Endometrial microvascular endothelial cells (primary cell): ENCODE measurements around the gene CTNNBL1. TPM values are rescaled to one million over a fixed set of nuclear protein-coding genes. Genes with fewer than 3 reads are reported as not detected.

ENCODE experiments used
- in situ Hi-C: cut with HindIII; loops from 2 replicates; pipeline ENCODE4 v1.10.0; 2017; ENCODE audit warnings: low sequenced_read_pairs, low pct_unique_long_range_greater_than_20kb; ENCODE audit errors: inconsistent ontology term
- total RNA-seq: library from RNA; depleted of rRNA; stranded (reverse); fragments of >200 nt; gene quantifications from one replicate; pipeline ENCODE4 v1.2.3, GENCODE V29; 2015; ENCODE audit errors: inconsistent ontology term

Gene CTNNBL1
- total RNA-seq, 1 donor from 2014 or later = 45.2 TPM

DNA sequence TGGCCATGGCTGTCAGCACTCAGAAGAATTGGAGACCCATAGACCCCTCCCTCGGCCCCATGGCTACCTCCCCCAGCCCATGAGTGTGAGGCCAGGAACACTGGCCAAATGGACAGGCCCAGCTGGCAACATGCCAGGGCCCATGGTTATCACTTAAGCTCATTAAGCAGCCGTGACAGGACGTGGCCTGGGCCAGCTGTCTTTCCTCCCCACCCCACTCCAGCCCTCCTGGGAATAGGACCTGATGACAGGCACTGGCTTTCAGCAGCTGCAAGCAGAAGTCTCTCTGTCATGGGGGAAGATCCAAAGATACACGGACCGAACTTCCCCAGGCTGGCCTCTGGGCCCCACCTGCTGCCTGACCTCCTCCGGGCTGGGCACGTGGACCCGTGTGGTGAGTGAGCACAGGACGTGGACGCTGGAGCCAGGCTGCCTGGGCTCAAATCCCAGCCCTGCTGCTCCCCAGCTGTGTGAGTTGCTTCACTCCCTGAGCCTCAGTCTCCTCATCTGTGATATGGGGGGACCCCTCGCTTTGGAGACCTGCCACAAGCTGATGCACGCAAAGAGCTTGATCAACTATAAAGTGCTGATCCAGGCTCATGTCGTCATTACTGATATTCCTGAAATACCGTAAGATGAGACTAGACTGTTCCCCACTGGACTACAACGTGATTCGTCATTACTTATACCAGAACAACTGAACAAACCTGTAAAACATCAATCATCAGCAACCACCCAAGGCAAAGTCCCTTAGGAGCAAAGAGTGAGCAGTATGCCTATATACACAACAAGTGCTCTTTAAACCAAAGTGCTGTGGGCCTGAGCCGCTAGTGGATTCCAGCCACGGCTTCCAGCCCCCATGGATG, 187.1 kb downstream of the CTNNBL1 start:
- in situ Hi-C loops = no loop called here

DNA sequence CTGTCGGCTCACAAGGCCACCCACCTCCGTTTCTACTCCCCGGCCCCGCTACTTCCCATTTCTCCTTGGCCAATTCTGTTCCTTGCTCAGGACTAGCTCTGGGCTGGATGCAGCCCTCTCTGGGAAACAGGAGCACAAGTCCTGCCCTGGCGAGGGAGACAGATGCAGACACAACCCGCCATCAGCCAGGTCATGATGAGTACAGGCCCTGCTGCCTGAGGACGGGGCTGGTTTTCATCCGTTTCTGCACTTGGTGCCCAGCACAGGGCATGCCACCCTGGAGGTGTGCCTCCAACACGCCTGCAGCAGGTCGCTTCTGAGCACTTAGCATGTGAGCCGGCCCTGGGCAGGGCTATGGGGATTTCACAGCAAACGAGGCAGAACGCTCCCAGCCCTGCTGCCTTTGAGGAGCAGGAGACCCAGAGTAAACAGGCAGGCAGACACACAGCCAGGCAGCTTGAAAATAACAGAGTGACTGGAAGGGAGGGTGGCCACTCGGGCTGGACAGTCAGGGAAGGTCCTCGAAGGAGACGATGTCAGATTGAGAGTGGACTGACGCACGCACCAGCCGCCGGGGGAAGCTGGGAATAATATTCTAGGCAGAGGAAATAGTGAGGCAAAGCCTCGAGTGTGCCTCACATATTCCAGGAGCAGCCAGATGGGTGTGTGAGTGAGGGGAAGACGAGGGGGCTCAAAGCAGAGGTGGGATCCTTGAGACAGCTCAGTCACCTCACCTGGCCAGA, 187.9 kb downstream of the CTNNBL1 start:
- in situ Hi-C loops = no loop called here

DNA sequence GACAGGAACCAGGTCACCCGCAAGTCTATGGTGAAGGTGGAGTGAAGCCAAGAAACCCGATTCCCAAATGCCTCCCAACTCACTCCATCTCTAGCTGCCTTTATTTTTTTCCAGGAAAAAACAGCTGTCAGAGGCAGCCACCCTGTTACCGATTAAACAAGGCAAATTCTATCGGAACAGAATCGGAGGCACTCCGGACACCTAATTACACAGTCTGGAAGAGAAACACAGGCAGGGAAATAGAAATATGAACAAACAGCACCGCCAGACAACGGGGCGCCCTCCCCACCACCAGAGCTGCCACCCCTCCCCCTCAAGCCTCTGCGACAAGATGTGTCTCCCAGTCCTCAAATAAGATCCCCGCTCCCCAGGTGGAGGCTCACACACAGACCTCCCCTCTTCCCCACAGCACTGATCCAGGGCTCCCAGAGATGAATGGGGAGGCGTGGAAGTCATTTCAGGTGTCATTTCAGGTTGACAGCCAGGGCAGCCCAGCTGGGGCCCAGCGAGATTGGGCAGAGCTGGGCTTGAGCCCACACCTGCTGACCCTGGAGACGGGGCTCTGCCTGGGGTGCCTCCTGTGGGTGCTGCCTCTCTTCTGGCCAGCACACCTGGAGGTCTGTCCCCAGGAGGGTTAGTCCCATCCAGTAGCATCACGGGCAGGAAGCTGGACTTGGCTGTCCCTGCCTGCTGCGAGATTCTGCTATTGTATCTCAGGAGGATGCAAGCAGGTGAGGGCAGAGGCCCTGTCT, 189.3 kb downstream of the CTNNBL1 start:
- in situ Hi-C loops = no loop called here

DNA sequence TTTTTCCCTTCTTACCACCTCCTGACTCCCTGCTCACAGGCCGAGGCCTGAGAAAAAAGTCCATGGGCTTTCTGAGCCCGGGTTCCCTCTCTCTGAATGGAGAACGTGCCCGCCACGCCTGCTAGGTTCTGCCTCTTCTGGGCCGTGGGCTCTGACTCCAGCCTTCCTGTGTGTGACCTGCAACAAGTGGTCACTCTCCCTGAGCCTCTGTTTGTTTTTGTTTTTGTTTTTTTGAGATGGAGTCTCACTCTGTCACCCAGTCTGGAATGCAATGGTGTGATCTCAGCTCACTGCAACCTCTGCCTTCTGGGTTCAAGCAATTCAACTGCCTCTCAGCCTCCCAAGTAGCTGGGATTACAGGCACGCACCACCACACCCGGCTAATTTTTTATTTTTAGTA, 191.2 kb downstream of the CTNNBL1 start:
- in situ Hi-C loops = no loop called here

DNA sequence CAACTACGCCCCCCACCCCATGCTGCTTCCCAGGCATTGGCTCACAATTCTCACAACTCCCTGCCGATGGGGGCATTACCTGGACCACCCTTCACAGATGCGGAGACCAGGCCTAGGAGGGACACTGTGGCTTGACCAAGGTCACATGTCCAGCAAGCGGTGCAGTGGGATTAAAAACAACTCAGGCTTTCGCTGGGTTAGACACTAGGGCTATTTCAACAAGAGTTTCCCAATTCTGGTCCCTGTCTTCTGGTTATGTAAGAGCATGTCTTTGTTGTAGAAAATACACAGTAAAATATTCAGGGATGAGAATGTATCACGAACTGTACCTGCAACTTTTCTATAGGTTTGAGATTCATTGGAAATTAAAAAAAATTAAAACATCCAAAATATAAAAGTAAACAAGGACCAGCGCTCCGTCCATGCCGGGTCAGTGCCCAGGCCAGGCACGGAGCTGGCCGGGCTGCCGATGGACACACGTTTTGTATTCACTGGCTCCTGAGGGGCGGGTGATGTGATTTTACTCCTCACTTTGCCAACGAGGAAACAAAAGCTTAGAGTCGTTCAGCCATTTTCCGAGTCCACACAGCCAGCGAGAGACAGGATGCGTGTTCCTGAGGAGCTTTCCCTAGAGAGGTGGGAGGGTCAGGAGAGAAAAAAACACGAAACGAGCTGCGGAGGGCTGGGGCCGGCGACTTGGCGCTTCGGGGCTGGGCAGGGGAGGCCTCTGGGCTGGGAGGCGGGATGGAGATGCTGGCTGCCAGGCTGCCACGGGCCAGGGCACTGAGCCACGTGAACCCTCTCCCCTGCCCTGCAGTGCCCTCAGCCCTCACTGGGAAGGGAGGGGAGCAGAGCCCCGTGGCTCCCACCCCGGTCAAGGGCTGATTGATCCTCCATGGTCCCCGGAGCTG, 192.0 kb downstream of the CTNNBL1 start:
- in situ Hi-C loops = no loop called here

DNA sequence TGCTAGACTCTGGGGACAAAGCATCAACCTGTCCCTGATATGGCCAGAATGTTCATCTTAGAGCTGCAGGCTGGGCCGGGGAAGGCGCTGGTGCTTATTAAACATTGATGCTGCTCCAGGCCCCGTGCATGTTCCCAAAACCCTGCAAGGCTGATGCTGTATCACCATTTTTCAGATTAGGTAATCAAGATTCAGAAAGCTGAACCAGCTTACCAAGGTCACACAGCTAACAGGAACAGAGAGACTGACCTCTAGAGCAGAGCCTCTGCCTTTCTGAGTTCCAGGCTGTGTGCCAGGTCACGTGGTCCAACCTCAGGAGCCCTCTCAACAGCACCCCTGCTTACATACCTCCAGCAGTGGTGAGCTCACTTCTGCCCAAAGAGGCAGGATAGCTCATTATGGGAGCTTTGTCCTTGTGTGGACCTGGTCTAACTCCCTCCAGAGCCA, 193.0 kb downstream of the CTNNBL1 start:
- in situ Hi-C loops = no loop called here

DNA sequence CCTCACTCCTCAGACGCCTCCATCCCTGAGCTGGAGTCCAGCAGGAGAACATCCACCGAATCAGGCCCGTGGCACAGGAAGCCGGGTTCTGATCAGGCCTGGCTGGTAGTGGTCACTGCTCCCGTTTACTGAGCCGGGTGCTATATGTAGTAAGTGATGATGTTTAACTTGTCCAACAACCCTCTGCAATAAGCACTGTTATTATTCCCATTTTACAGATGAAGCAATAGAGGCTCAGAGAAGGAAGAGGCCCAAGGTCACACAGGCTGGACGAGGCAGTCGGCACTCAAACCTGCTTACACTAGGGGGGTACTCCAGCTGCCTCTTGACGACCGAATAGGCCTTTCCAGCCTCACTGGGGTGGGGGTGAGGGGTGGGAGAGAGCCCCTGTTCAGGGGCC, 194.8 kb downstream of the CTNNBL1 start:
- in situ Hi-C loops = no loop called here

DNA sequence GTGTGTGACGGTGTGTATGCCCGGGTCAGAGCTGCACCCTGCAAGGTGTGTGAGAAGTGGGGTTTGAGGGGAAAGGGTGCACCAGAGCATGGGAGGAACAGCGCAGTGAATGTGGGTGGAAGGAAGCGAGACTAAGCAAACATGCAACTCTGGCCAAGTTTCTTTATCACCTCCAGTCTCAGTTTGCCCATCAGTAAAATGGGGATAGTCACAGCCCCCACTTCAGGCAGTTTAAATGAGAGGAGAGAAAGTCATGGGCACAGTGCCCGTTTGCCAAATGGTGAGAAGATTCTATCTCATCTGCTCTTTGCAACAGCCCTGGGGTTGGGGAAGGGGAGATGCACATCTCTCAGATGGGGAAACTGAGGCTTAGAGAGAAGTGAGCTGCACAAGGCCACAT, 196.3 kb downstream of the CTNNBL1 start:
- in situ Hi-C loops = no loop called here

DNA sequence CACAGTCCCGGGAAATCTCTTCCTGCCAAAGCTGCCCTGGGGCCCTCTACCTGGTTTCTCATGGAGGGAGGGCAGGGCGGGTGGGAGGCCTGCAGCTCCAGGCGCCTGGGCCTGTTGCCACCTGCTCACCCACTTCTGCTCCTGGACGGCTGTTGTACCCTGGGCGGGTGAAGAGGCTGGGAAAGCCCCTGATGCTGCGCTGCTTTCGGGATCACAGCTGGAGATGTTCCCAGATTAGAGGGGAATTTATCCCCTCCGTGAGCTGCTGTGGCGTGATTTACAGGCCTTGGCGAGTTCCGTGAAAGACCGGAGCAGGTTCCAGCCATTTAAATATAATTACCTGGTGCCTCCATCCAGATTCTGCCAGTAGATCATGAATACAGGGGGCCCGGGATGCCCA, 196.8 kb downstream of the CTNNBL1 start:
- in situ Hi-C loops = no loop called here

DNA sequence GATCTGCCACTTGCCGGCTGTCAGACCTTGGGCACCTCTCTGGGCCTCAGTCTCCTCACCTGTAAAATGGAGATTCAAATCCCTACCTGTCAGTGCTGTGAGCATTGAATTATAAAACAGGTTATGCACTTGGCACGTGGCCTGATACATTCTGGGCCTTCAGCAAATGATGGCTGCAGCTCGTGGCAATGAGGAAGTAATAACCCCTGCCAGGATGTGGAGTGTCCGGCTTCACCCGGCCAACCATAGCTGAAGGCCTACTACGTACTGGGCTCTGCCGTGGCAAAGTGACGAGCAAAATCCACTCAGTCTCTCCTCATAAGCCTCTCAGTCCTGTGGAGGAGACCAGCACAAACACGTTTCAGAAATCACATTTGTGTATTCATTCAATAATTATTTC, 198.2 kb downstream of the CTNNBL1 start:
- in situ Hi-C loops = no loop called here

DNA sequence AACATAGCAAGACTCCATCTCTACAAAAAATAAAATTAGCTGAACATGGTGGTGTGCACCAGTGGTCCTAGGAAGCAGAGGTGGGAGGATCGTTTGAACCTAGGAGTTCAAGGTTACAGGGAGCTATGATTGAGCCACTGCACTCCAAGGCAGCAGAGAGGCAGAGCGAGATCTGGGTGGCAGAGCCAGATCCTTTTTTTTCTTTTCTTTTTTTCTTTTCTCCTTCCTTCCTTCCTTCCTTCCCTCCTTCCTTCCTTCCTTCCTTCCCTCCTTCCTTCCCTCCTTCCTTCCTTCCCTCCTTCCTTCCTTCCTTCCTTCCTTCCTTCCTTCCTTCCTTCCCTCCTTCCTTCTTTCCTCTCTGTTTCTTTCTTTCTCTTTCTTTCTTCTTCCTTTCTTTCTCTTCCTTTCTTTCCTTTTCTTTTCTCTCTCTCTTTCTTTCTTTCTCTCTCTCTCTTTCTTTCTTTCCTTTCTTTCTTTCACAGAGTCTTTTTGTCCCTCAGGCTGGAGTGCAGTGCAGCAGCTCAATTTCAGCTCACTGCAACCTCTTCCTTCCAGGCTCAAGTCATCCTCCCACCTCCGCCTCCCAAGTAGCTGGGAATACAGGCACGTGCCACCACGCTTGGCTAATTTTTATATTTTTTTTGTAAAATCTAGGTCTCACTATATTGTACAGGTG, 199.9 kb downstream of the CTNNBL1 start:
- in situ Hi-C loops = no loop called here

DNA sequence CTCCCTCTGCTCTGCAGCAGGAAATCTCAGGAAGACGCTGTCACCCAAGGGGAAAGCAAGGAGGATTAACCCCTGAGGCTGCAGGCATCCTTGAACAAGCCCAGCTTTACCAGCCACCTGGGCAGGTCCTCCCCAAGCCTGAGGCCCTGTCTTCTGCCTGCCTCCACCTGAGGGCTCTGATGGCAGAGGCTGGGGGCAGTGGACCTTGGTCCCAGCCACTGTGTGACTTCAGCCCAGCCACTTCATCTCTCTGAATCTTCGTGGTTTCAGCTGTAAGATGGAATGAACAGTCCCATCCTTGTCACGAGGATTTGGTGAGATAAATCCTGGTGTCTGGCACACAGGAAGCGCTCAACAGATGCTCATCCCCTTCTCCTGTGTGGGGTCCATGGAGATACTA, 200.6 kb downstream of the CTNNBL1 start:
- in situ Hi-C loops = no loop called here

DNA sequence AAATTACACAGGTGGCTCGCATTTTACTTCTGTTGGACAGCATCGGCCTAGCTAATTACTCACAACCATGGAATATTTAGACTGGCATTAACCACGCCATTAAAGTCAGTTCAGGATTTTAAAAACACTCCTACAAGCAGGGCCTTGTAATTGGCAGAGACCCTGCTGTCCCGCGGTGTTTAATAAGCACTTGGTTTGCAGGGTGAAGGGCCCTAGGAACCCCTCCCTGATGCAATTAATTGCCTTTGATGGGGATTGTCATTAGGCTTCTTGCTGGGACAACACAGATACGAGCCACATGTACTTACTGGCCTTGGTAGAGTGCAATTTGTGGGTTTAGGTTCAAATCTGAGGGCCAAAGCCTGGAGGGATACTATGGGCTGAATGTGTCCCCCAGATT, 201.3 kb downstream of the CTNNBL1 start:
- in situ Hi-C loops = no loop called here

DNA sequence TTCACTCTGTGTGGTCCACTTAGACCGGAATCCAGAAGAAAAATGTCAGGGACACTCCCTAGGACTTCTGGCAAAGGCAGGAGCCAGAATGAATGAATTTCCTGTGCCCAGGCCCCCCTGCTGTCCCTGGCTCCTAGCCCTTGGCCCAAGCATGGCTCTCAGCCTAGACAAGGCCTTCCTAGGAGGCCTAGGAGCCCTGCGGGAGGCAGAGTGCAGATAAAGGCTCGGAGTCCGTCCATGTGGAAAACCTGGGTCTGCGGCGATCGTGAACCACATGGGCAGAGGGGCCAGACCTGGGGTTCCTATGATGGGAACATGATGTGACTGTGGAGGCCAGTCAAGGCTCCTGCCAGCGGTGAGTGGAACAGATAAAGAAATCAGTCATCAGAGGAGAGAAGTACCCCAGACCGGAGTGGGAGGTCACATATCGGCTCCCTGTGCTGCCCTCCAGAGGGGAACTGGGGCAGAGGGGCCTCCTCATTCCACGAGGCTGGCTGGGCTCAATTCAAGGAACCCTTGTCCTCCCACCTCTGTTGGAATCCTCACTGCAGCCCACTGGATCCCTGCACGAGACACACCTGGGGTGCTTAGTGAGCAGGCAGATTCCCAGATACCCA, 203.2 kb downstream of the CTNNBL1 start:
- in situ Hi-C loops = no loop called here

DNA sequence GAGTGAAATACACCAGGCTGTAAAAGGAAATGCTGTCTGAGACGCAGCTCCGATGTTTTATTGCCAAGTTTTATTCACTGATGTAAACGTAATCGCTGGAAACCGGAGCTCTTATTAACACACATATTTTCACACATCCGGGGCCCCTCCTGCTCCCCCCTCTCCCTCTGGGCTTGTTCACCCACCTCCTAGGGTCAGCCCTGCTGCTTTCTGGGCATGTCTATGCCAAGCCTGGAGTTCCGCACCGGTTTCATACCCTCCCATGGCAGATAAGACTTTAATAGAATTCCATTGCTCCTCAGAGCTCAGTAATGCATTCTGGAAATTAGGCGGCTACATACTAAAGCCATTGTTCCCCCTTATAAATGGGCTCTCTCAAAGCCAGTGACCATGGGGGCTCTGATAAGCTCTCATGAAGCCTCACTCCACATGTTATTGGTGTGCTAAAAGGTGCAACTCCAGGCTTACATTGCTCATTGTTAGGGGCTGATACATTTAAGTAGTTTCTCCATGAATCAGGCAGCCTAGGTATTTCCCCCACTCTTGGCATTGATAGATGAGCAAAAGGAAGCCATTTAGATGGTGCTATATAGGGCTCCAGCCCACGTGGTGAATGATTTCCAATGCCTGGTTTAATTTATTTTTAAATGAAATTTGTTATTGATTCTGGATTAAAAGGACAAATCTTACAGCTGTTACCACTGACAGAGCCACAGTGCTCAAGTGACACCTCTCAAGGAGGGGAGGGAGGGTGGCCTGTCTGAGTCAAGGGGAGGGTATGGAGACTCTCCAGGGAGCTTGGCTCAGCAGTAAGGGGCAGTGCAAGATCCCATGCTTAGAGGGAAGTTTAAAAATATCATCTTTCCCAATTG, 204.6 kb downstream of the CTNNBL1 start:
- in situ Hi-C loops = no loop called here

DNA sequence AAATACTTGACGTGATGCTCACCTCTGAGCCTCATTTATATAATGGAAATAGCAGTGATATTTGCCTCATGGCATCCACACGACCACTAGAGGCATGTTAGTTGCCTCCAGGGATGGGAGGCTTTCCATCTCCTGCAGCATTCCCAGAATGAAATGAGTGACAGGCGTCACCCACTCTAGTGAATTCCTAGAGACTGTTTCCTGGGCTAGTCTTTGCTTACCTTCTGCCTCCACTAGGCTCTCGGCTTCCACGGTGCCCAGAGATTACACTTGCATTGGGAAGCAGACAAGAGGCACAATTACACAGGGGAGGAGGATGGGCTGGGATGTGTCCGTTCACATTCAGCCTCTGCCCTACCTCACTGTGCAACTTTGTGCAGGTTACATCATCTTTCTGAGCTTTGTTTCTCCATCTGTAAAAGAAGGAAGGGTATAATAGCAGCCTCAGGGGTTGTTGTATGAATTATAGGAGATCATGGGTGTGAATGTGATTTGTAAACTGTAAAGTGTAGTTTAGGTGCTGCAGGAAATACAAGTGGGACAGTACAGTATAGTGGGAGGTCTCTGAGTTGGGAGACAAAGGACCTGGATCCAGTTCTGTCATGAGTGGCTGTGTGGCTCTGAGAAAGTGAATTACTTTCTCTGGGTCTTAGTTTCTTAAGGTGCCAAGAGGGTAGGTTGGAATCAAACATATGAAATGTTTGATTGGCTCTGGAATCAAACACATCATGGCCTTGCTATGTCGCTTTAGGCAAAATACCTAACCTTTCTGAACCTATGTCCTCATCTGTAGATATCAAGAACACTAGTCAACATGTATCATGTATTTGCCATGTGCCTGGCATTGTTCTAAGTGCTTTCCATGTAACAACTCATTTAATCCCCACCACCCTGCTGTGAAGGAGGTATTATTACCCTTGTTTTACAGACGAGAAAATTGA, 205.5 kb downstream of the CTNNBL1 start:
- in situ Hi-C loops = no loop called here
